Measurements from ENCODE around the gene MEGF10. TPM values are rescaled to one million over a fixed set of nuclear protein-coding genes. Genes with fewer than 3 reads are reported as not detected.

The MEGF10 gene
- polyA plus RNA-seq, 3 donors: not detected

GRCh38 chr5:127505905-127506304 lies 215.3 kb downstream of the MEGF10 start:
- H3K9ac ChIP-seq (ENCODE audit: insufficient read depth, low read length, poor library complexity, severe bottlenecking): no peak overlapping the region
- Mint-ChIP-seq H3K4me3 (no peak overlapping the region), H3K4me1 (peaks cover 17% of the 10 kb centered on the region), H3K27ac (no peak overlapping the region), H3K9me3 (peaks cover 0 to 2% (median 0%) of the 10 kb centered on the region in 7 donors), H3K36me3 (no peaks in the 10 kb centered on the region), H3K27me3 (ENCODE audit: low read depth in 3 of 3) (peaks cover 4 to 7% (median 5%) of the 10 kb centered on the region in 3 donors)
- no CpG with 5 or more reads among the region's 2 CpGs for WGBS (ENCODE audit: insufficient coverage)
- intact Hi-C loops (cut with micrococcal nuclease): no loop called here
- TF ChIP-seq, protein P1, sequence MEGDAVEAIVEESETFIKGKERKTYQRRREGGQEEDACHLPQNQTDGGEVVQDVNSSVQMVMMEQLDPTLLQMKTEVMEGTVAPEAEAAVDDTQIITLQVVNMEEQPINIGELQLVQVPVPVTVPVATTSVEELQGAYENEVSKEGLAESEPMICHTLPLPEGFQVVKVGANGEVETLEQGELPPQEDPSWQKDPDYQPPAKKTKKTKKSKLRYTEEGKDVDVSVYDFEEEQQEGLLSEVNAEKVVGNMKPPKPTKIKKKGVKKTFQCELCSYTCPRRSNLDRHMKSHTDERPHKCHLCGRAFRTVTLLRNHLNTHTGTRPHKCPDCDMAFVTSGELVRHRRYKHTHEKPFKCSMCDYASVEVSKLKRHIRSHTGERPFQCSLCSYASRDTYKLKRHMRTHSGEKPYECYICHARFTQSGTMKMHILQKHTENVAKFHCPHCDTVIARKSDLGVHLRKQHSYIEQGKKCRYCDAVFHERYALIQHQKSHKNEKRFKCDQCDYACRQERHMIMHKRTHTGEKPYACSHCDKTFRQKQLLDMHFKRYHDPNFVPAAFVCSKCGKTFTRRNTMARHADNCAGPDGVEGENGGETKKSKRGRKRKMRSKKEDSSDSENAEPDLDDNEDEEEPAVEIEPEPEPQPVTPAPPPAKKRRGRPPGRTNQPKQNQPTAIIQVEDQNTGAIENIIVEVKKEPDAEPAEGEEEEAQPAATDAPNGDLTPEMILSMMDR (IDR thresholded peaks at IDR 0.05): no peak
- H3K27ac ChIP-seq (ENCODE audit: low read depth in 1 of 2, low read length in 2 of 2): no peak overlapping the region
- no peaks in the 10 kb centered on the region for H3K36me3 ChIP-seq (replicated peaks in 1 of 2; ENCODE audit: control insufficient read depth in 1 of 2, insufficient read depth in 2 of 2, low read length in 2 of 2)
- H3K9me3 ChIP-seq (replicated peaks in 1 of 2; ENCODE audit: control insufficient read depth in 1 of 2, insufficient read depth in 1 of 2, low read length in 2 of 2): no peaks in the 10 kb centered on the region
- H2AFZ ChIP-seq (ENCODE audit: insufficient read depth, low read depth, low read length, poor library complexity, severe bottlenecking): no peak overlapping the region
- H3K4me1 ChIP-seq (ENCODE audit: control insufficient read depth in 1 of 2, insufficient read depth in 2 of 2, low read length in 2 of 2): peaks cover 0 to 8% of the 10 kb centered on the region in 2 donors
- H3K4me3 ChIP-seq (replicated peaks in 1 of 3; ENCODE audit: low read depth in 2 of 3, low read length in 3 of 3): no peak overlapping the region
- no peaks in the 10 kb centered on the region for H3K79me2 ChIP-seq (ENCODE audit: insufficient read depth, low read length)
- DNase-seq: no peak
- H3K4me2 ChIP-seq (replicated peaks; ENCODE audit: extremely low read depth, low read length, poor library complexity, severe bottlenecking): no peak overlapping the region
- H4K20me1 ChIP-seq (ENCODE audit: insufficient read depth, low read length): no peaks in the 10 kb centered on the region
- H3K27me3 ChIP-seq (ENCODE audit: control insufficient read depth in 2 of 2, insufficient read depth in 2 of 2, low read length in 2 of 2): no peaks in the 10 kb centered on the region

DNA sequence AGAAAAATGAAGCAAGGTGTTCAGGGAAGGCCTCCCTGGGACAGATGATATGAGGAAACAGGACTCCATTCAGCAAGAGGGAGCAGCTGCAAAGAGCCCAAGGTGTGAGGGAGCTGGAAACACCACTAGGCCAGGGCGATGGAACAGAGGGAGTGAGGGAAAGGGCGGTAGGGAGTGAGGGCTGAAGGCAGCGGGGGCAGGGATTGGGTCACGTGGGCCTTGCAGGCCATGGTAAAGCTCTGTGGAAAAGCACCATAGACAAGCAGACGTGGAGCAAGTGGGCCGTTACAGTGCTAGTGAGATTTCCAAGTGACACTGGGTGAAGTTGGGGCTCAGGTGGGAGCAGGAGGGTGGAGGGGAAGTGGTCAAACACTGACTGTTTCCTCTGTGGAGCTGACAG lies 216.0 kb downstream of the MEGF10 start:
- Mint-ChIP-seq H3K9me3 (peaks cover 0 to 2% (median 0%) of the 10 kb centered on the region in 7 donors), H3K36me3 (no peaks in the 10 kb centered on the region), H3K27ac (peak overlapping the region in 1 of 7 donors; percentile 22), H3K4me3 (no peak overlapping the region), H3K27me3 (ENCODE audit: low read depth in 3 of 3) (peaks cover 4 to 7% (median 5%) of the 10 kb centered on the region in 3 donors), H3K4me1 (peaks cover 17% of the 10 kb centered on the region)
- H3K4me1 ChIP-seq (ENCODE audit: control insufficient read depth in 1 of 2, insufficient read depth in 2 of 2, low read length in 2 of 2): peaks cover 0 to 8% of the 10 kb centered on the region in 2 donors
- no peak overlapping the region for H3K4me2 ChIP-seq (replicated peaks; ENCODE audit: extremely low read depth, low read length, poor library complexity, severe bottlenecking)
- intact Hi-C loops (cut with micrococcal nuclease): no loop called here
- no peaks in the 10 kb centered on the region for H3K79me2 ChIP-seq (ENCODE audit: insufficient read depth, low read length)
- no peaks in the 10 kb centered on the region for H3K9me3 ChIP-seq (replicated peaks in 1 of 2; ENCODE audit: control insufficient read depth in 1 of 2, insufficient read depth in 1 of 2, low read length in 2 of 2)
- no peaks in the 10 kb centered on the region for H3K27me3 ChIP-seq (ENCODE audit: control insufficient read depth in 2 of 2, insufficient read depth in 2 of 2, low read length in 2 of 2)
- no peak for DNase-seq
- no peaks in the 10 kb centered on the region for H4K20me1 ChIP-seq (ENCODE audit: insufficient read depth, low read length)
- no peaks in the 10 kb centered on the region for H3K36me3 ChIP-seq (replicated peaks in 1 of 2; ENCODE audit: control insufficient read depth in 1 of 2, insufficient read depth in 2 of 2, low read length in 2 of 2)
- 97% methylated on average over 6 of the region's 6 CpGs for WGBS (ENCODE audit: insufficient coverage)
- peak overlapping the region; percentile 15 for H2AFZ ChIP-seq (ENCODE audit: insufficient read depth, low read depth, low read length, poor library complexity, severe bottlenecking)
- H3K4me3 ChIP-seq (replicated peaks in 1 of 3; ENCODE audit: low read depth in 2 of 3, low read length in 3 of 3): no peak overlapping the region
- TF ChIP-seq, protein P1 (IDR thresholded peaks at IDR 0.05): no peak
- no peak overlapping the region for H3K27ac ChIP-seq (ENCODE audit: low read depth in 1 of 2, low read length in 2 of 2)
- H3K9ac ChIP-seq (ENCODE audit: insufficient read depth, low read length, poor library complexity, severe bottlenecking): no peak overlapping the region
